Activated CD4-positive, alpha-beta T cell treated with anti-CD3 and anti-CD28 coated beads, Interleukin-2, Interleukin-4, amounts not matched to agents 100 ng/mL and 50 ng/mL, durations not matched to agents 16 hours and 8 hours (primary cell): Measurements from ENCODE around the gene EIF4G1.
A peak's percentile ranks its signal among the peaks of the same experiment; 100 is the strongest.
"Not testable (repeated sequence)": the region's sequence is repeated elsewhere in the genome, so short reads cannot be mapped to it uniquely, and the experiment has no call there.

ENCODE experiments used
- DNase-seq: peaks from one replicate; pipeline ENCODE4 v3.0.0-alpha.2; 2020; ENCODE audit warnings: low spot score

Gene EIF4G1, protein sequence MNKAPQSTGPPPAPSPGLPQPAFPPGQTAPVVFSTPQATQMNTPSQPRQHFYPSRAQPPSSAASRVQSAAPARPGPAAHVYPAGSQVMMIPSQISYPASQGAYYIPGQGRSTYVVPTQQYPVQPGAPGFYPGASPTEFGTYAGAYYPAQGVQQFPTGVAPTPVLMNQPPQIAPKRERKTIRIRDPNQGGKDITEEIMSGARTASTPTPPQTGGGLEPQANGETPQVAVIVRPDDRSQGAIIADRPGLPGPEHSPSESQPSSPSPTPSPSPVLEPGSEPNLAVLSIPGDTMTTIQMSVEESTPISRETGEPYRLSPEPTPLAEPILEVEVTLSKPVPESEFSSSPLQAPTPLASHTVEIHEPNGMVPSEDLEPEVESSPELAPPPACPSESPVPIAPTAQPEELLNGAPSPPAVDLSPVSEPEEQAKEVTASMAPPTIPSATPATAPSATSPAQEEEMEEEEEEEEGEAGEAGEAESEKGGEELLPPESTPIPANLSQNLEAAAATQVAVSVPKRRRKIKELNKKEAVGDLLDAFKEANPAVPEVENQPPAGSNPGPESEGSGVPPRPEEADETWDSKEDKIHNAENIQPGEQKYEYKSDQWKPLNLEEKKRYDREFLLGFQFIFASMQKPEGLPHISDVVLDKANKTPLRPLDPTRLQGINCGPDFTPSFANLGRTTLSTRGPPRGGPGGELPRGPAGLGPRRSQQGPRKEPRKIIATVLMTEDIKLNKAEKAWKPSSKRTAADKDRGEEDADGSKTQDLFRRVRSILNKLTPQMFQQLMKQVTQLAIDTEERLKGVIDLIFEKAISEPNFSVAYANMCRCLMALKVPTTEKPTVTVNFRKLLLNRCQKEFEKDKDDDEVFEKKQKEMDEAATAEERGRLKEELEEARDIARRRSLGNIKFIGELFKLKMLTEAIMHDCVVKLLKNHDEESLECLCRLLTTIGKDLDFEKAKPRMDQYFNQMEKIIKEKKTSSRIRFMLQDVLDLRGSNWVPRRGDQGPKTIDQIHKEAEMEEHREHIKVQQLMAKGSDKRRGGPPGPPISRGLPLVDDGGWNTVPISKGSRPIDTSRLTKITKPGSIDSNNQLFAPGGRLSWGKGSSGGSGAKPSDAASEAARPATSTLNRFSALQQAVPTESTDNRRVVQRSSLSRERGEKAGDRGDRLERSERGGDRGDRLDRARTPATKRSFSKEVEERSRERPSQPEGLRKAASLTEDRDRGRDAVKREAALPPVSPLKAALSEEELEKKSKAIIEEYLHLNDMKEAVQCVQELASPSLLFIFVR (N-terminal part only)

DNA sequence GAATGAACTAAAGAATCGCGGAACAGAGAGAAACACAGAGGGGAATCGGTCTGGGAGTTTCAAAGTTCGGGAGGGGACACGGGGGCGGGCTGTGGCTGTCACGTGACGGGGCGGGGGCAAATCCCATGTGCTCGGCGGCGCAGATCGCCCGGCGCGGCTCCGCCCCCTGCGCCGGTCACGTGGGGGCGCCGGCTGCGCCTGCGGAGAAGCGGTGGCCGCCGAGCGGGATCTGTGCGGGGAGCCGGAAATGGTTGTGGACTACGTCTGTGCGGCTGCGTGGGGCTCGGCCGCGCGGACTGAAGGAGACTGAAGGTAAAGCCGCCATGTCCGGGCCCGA lies at the start of gene EIF4G1:
TSS of gene EIF4G1 (plus strand) at position 244 of the 337 bp plus-strand sequence. CDS start 1,191 bp downstream, outside the sequence.
- DNase-seq, result peak; percentile 94

DNA sequence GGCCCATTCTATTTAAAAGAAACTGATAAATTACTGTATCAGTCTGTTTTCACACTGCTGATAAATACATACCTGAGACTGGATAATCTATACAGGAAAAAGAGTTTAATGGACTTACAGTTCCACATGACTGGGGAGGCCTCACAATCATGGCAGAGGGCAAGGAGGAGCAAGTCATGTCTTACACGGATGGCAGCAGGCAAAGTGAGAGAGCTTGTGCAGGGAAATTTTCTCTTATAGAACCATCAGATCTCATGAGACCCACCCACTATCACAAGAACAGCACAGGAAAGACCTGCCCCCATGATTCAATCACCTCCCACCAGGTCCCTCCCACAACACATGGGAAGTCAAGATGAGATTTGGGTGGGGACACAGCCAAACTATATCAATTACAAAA lies 47.2 kb upstream of the EIF4G1 start:
- DNase-seq, result not testable (repeated sequence)

DNA sequence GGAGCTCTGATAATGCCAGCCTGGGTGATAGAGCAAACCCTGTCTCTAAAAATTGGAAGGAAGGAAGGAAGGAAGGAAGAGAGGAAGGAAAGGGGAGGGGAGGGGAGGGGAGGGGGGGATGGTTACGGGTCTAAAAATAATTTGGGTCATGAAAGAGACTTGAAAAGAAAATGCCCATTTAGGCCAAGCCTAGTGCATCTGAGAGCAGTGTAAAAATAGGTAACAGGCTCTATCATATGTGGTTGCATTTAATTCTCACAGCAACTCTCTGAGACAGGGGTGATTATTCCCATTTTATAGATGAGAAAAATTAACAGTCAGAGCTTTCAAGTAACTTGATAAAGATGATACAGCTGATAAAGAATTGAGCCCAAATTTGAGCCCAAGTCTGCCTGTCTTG lies 42.1 kb upstream of the EIF4G1 start:
- DNase-seq, result no peak

DNA sequence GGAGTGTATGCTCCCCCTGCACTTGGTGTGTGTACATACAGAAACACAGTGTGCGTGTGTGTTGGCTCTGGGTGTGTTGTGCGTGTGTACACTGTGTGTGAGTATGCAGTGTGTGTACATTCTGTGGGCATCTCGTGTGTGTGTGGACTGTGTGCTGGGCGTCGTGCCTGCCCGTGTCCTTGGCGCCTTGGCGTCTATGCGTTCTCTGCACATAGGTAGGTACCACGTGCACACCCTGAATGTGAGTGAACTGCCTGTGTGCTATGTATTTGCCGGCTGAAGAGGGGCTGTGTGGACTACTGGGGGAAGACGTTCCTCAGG lies 39.1 kb upstream of the EIF4G1 start:
- DNase-seq, result no peak

DNA sequence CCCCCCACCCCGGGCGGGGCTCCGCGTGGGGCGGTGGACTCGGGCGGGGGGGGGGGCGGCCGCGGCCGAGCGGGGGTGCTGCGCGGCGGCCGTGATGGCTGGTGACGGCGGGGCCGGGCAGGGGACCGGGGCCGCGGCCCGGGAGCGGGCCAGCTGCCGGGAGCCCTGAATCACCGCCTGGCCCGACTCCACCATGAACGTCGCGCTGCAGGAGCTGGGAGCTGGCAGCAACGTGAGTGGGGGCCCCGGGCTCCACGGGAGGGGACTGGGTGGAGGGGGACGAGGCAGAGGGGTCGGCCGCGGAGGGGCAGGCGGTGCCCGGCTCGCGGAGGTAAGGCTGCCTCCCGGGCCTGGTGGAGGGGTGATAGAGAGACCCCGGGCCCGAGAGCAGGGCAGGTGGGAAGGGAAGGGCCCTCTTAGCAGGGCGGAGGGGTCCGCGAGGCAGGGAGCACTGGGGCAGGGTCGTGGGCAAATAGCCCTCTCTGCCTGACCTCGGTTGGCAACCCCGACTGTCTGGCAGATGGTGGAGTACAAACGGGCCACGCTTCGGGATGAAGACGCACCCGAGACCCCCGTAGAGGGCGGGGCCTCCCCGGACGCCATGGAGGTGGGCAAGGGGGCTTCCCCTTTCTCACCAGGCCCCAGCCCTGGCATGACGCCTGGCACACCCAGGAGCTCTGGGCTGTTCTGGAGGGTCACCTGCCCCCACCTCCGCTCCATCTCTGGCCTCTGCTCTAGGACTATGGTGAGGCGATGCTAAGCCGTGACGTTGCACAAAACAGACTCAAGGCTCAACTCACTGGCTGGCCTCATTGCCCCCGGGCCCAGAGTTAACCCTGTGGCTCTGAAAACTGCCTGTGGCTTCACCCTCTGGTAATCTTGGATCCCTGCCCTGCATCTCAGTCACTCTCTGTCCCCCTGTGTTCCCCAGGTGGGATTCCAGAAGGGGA lies 38.2 kb upstream of the EIF4G1 start, which contains the start of gene ECE2:
TSS of gene ECE2 (plus strand) at position 62 of the 950 bp plus-strand sequence. CDS start at position 194, 132 bp downstream.
- DNase-seq, result no peak

DNA sequence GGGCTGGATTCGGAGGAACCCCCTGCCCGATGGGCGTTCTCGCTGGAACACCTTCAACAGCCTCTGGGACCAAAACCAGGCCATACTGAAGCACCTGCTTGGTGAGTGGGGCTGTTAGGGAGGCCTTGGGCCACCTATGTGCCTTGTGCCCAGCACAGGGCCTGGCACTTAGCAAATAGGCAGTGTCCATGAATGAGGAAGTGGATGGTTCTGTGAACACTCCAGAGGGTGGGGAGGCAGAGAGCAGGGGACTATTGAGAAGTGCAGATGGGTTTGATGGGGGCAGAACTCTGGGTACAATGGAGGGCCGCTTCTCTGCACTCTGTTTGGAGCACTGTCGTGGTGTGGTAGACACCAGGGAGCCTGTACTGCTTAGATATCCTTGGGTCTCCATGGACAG lies 37.0 kb upstream of the EIF4G1 start:
- no peak for DNase-seq

DNA sequence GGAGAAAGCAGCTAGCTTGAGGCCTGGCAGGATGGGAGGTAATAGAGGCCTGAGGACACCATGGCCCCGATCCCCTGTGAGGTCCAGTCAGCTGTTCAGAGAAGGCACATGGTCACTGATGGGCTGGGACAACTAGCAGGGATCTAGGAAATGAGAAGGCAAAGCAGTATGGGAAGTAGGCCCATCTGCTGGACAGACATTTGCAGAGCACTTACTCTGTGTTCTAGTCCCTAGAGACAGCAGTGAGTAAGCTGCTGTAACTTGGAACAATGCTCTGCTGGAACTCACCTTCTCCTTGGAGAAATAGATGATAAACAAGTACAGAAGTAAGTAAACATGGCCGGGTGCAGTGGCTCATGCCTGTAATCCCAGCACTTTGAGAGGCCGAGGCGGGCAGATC lies 31.5 kb upstream of the EIF4G1 start:
- no peak for DNase-seq

DNA sequence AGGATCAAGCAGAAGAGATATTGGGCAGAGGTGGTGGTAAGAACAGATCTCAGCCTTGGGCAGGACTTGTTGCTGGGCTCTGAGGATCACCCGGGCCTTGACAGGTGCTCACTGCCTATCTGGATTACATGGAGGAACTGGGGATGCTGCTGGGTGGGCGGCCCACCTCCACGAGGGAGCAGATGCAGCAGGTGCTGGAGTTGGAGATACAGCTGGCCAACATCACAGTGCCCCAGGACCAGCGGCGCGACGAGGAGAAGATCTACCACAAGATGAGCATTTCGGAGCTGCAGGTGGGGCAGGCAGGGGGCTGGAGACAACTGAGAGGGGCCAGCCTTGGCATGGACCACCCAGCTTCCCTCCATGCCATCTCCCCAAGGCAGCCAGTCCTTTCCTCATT lies 30.7 kb upstream of the EIF4G1 start:
- no peak for DNase-seq

DNA sequence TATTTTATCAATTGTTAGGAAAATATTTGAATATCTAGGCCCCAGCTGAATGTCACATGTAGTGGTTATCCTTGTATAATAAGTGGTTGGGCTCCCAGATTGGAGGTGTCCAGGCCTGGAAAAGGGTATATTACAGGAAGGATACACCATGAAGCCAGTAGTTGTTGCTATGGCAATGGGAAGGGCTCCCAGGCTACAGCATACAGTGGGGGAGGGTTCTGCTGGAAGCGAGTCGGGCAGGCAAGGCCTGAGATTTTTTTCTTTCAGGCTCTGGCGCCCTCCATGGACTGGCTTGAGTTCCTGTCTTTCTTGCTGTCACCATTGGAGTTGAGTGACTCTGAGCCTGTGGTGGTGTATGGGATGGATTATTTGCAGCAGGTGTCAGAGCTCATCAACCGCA lies 29.7 kb upstream of the EIF4G1 start:
- peak; percentile 36 for DNase-seq

DNA sequence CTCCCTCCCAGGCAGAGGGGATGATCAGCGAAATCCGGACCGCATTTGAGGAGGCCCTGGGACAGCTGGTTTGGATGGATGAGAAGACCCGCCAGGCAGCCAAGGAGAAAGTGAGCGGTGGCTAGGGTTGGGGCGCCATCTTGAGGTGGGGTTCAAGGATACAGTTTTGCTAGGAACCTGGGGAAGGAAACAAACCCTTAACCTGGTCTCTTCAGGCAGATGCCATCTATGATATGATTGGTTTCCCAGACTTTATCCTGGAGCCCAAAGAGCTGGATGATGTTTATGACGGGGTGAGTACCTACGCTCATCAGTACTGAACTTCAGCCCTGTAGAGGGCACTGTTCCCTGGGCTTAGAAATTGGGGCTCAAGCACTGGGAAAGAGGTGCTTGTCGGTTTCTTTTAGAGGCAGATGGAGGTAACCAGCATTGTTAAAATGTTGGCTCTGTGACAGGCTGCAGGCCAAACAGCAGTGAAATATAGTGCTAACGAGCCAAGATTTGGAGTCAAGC lies 24.9 kb upstream of the EIF4G1 start:
- peak; percentile 72 for DNase-seq

DNA sequence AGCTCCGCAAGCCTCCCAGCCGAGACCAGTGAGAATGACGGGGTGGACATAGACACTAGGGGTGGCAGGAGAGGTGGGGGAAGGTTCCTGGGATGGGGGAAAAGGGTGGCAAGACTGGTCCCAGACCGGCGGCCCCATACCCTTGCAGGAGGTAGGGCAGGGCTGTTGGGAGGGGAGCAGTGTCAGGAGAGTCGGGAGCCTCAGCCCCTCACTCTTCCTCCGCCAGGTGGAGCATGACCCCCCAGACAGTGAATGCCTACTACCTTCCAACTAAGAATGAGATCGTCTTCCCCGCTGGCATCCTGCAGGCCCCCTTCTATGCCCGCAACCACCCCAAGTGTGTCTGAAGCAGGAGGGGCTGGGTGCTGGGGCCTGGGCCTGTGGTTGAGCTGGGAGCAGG lies 24.1 kb upstream of the EIF4G1 start:
- DNase-seq, result no peak

DNA sequence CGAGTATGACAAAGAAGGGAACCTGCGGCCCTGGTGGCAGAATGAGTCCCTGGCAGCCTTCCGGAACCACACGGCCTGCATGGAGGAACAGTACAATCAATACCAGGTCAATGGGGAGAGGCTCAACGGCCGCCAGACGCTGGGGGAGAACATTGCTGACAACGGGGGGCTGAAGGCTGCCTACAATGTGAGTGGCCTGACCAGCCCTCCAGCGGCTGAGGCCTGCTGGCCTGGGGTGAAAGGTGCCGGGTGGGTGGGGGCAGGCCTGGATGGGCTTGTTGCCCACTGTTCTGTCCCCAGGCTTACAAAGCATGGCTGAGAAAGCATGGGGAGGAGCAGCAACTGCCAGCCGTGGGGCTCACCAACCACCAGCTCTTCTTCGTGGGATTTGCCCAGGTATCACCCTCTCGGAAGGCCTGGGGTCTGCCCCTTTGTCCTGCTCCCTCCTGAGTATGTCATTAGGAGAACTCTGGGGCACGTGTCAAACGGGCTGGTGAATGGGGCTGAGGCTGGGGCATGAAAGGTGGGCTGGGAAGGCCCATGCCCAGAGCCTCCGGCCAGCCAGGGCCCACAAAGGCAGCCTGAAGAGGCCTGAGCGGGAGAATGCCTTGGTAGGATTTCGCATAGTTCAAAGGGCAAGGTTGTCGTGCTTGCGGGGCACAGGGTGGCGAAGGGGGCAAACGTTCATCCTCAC lies 23.2 kb upstream of the EIF4G1 start:
- no peak for DNase-seq

DNA sequence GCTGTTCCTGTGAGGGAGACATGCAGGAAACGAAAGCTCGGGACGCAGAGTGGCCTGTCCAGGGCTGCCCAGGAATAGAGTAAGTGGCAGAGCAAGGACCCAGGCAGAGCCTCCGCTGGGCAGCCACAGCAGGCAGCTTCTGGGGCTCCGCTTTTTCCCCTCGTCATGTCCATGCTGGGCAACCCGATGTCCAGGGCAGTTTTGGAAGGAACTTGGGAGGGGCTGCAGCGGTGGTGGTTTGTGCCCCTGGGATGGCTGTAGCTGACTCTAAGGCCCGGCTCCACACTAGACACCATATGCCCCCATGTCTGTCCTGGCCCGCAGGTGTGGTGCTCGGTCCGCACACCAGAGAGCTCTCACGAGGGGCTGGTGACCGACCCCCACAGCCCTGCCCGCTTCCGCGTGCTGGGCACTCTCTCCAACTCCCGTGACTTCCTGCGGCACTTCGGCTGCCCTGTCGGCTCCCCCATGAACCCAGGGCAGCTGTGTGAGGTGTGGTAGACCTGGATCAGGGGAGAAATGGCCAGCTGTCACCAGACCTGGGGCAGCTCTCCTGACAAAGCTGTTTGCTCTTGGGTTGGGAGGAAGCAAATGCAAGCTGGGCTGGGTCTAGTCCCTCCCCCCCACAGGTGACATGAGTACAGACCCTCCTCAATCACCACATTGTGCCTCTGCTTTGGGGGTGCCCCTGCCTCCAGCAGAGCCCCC lies 22.5 kb upstream of the EIF4G1 start:
- DNase-seq, result no peak

DNA sequence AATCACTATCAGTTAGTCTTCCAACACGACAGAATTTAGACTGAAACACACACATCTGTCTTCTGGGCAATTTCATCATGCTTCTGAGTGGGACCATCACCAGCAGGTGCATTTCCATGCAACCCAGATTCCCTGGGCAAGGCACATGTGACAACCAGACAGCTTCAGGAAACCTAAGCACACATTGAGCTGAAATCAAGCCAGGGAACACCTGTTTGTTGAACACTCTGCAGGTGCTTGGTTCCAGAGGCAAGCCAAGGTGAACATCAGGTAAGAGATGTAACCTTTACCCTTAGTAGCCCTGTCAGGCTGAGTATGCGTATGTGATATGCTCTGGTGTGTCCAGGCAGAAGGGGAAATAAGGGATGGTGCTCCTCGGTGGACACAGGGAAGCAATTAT lies 18.6 kb upstream of the EIF4G1 start:
- DNase-seq, result no peak

DNA sequence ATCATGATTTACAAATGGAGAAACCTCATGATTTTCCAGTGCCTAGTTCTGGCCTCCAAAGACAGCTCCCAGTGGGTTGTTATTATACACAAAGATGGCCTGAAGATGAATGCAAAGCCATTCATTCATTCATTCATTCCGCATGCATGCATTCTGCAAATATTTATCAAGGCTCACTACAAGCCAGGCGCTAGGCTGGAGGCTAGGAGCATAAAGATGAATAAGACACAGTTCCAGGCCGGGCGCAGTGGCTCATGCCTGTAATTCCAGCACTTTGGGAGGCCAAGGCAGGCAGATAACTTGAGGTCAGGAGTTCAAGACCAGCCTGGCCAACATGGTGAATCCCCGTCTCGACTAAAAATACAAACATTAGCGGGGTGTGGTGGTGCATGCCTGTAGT lies 17.8 kb upstream of the EIF4G1 start:
- no peak for DNase-seq

DNA sequence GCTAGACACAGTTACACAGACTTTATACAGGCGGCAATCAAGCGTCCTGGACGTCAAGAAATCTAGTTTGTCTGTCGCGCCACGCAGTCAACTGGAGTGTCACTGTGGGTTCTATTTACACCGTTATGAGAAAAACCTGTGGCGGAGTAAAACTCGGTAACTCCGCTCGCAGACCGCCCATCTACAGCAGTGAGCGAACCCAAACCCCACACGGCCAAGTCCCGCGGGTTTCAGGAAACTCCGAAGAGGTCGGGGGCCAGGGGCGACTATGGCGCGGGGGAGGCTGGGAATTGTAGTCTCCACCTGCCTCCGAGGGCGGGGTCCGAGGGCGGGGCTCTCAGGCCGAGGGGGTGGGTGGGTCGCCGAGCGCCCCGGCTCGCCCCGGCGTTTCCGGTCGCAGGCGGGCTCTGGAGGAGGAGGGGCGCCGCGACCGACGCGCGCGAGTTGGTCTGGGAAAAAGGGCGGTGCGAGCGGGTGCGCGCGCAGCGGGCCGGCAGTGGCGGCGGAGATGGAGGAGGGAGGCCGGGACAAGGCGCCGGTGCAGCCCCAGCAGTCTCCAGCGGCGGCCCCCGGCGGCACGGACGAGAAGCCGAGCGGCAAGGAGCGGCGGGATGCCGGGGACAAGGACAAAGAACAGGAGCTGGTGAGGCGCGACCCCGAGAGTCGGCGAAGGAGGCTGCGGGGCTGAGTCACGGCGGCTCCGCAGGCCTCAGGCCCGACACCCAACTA lies 15.5 kb upstream of the EIF4G1 start, which contains the start of gene PSMD2:
TSS of gene PSMD2 (plus strand) at position 483 of the 729 bp plus-strand sequence. CDS start at position 509, 26 bp downstream.
- DNase-seq, result peak; percentile 98

DNA sequence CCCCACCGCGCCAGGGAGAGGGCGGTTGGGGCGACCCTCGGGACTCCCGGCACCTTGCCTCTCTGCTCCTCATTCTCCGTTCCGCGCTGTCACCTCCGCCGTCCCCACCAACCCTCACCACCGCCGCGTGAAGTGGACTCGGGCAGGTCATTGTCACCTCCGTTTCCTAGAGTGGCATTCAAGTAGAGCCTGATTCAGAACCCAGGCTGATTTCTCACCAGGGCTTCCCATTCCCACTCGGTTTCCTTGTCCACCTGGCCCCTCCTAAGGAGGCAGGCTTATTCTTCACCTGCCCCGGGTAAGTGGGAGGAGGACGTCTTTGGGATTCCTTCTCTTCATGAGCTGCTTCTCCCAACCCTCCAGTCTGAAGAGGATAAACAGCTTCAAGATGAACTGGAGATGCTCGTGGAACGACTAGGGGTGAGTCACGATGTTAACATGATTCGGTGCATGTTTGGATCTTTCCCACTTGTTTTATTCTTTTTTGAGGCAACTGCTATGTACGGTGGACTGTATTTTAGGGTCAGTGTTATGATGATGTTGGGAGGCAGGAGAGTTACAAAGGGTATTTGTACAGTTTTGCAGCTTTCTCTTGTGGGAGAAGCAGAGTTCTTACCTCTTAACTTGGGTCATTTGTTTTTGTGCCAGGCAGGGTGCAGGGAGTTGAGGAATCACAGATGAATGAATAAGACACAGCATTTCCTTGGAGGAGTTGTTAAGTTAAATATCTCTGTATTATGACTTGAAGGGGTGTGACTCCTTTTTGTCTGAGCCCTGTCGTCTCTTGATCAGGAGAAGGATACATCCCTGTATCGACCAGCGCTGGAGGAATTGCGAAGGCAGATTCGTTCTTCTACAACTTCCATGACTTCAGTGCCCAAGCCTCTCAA lies 14.7 kb upstream of the EIF4G1 start:
- no peak for DNase-seq

DNA sequence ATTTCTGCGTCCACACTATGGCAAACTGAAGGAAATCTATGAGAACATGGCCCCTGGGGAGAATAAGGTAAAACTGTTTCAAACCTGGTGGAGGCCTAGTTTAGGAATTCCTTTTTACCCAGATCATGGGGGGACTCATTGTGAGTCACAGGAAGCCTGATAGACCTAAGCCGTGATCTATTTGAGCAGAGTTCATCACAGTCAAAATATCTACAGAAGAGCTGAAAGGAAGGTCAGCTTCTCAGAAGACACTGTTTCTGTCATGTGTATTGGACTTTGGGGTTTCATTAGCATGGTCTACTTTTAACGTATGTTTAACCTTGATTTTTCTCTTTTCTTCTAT lies 14.1 kb upstream of the EIF4G1 start:
- no peak for DNase-seq
